Effector memory CD4-positive, alpha-beta T cell (primary cell): ENCODE results near the gene PROZ.
"Not testable (repeated sequence)": the region's sequence is repeated elsewhere in the genome, so short reads cannot be mapped to it uniquely, and the experiment has no call there.

Source experiments
- DNase-seq, 3 donors: peaks; one replicate each; pipeline ENCODE4 v3.0.0-alpha.2; 2020
- H3K27ac ChIP-seq: 2 replicates; pipeline ENCODE4 v1.7.0; 2013; ENCODE audit warnings: mild to moderate bottlenecking, low read length, moderate library complexity; ENCODE audit not compliant: insufficient read depth, poor library complexity, severe bottlenecking
- H3K27me3 ChIP-seq: replicated peaks from 2 replicates; pipeline ENCODE4 v1.7.0; 2013; ENCODE audit warnings: mild to moderate bottlenecking, low read length; ENCODE audit not compliant: insufficient read depth, control insufficient read depth, poor library complexity, severe bottlenecking
- H3K36me3 ChIP-seq: 2 replicates; pipeline ENCODE4 v1.7.0; 2013; ENCODE audit warnings: mild to moderate bottlenecking, low read length, moderate library complexity; ENCODE audit not compliant: control insufficient read depth, insufficient read depth
- H3K4me1 ChIP-seq: 2 replicates; pipeline ENCODE4 v1.7.0; 2013; ENCODE audit warnings: low read length, mild to moderate bottlenecking; ENCODE audit not compliant: control insufficient read depth, insufficient read depth, poor library complexity, severe bottlenecking
- H3K4me3 ChIP-seq: 2 replicates; pipeline ENCODE4 v1.7.0; 2013; ENCODE audit warnings: low read length, low read depth, mild to moderate bottlenecking; ENCODE audit not compliant: insufficient read depth, poor library complexity, severe bottlenecking
- H3K9me3 ChIP-seq: 2 replicates; pipeline ENCODE4 v1.7.0; 2013; ENCODE audit warnings: mild to moderate bottlenecking, low read length, moderate library complexity; ENCODE audit not compliant: control insufficient read depth
- total RNA-seq, 3 donors: gene quantifications; one replicate each; lab custom pipeline; 2026; lab: John Stamatoyannopoulos, UW

PROZ gene, protein sequence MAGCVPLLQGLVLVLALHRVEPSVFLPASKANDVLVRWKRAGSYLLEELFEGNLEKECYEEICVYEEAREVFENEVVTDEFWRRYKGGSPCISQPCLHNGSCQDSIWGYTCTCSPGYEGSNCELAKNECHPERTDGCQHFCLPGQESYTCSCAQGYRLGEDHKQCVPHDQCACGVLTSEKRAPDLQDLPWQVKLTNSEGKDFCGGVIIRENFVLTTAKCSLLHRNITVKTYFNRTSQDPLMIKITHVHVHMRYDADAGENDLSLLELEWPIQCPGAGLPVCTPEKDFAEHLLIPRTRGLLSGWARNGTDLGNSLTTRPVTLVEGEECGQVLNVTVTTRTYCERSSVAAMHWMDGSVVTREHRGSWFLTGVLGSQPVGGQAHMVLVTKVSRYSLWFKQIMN
- 0 reads per million in 3 donors for total RNA-seq

GRCh38 chr13:113157929-113158747, at the start of gene PROZ:
PROZ (plus strand) TSS chr13:113158648; CDS start chr13:113158661, 13 bp downstream.
- Histone ChIP-seq H3K27ac (no peak within 1 kb of the TSS), H3K36me3 (no peaks in the 10 kb centered on the region), H3K9me3 (no peaks in the 10 kb centered on the region), H3K27me3 (no peaks in the 10 kb centered on the region), H3K4me3 (no peak within 1 kb of the TSS), H3K4me1 (peaks cover 19% of the 10 kb centered on the region)
- no peak for DNase-seq

DNA sequence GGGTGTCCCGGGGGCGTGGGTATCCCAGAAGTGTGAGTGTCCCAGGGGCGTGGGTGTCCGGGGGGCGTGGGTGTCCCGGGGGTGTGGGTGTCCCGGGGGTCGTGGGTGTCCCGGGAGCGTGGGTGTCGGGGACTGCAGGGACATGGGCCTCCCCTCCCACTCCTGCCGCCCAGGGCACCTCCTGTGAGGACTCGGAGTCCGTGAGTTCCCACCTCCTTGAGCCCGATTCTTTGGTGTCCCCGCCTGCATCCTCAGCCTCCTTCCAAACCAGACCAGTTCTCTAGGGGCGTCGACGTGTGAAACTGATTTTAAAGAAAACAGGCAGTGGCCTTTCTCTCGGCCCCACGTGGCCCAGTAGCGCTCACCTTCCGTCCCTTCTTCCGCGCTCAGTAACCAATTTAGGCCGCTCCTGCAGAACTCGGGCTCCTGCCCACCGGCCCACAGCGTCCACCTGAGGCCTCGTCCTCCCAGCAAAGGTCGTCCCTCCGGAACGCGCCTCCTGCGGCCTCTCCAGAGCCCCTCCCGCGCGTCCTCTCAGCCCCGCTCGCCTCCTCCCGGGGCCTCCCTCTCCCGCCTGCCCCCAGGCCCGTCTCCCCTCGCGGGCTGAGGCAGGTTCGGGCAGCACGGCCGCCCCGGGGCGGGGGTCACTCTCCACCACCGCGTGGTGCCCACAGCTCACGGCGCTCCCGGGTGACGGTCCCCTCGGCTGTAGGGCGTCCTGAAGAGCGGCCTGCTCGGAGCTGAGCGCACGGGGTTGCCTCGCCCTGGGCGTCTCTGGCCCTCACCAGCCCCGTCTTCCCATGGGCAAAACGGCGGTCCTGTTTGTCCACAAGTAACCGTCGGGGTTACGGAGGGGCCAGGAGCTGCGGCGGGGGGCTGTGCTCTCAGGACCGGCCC, 49.0 kb upstream of the PROZ start:
- H3K27ac ChIP-seq = no peak overlapping the region
- peak overlapping the region; percentile 68 for H3K4me3 ChIP-seq
- peaks cover 10% of the 10 kb centered on the region for H3K27me3 ChIP-seq
- H3K4me1 ChIP-seq = peaks cover 12% of the 10 kb centered on the region
- H3K36me3 ChIP-seq = no peaks in the 10 kb centered on the region
- DNase-seq = no peak
- H3K9me3 ChIP-seq = no peaks in the 10 kb centered on the region

GRCh38 chr13:113110048-113110851, 48.2 kb upstream of the PROZ start:
- Histone ChIP-seq H3K4me1 (peaks cover 12% of the 10 kb centered on the region), H3K36me3 (no peaks in the 10 kb centered on the region), H3K27ac (no peak overlapping the region), H3K4me3 (peak overlapping the region; percentile 68), H3K9me3 (no peaks in the 10 kb centered on the region), H3K27me3 (peaks cover 10% of the 10 kb centered on the region)
- no peak for DNase-seq

GRCh38 chr13:113110852-113111315, 47.6 kb upstream of the PROZ start:
- Histone ChIP-seq H3K36me3 (no peaks in the 10 kb centered on the region), H3K4me1 (peaks cover 12% of the 10 kb centered on the region), H3K27me3 (peaks cover 10% of the 10 kb centered on the region), H3K27ac (no peak overlapping the region), H3K9me3 (no peaks in the 10 kb centered on the region), H3K4me3 (peak overlapping the region; percentile 68)
- DNase-seq = no peak

DNA sequence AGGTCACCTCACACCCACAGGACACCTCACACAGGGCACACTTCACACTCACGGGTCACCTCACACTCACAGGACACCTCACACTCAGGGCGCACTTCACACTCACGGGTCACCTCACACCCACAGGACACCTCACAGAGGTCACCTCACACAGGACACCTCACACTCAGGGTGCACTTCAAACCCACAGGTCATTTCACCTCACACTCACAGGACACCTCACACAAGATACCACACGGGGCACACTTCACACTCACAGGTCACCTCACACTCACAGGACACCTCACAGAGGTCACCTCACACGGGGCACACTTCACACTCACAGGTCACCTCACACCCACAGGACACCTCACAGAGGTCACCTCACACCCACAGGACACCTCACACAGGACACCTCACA, 46.6 kb upstream of the PROZ start:
- not testable (repeated sequence) for H3K4me3 ChIP-seq, H3K9me3 ChIP-seq, H3K36me3 ChIP-seq, H3K27ac ChIP-seq, DNase-seq
- Histone ChIP-seq H3K4me1 (peaks cover 12% of the 10 kb centered on the region), H3K27me3 (peaks cover 10% of the 10 kb centered on the region)

DNA sequence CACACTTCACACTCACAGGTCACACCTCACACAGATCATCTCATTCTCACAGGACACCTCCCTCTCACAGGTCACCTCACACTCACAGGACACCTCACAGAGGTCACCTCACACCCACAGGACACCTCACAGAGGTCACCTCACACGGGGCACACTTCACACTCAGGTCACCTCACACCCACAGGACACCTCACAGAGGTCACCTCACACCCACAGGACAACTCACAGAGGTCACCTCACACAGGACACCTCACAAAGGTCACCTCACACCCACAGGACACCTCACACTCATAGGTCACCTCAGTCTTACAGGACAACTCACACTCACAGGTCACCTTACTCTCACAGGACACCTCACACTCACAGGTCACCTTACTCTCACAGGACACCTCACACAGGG, 46.0 kb upstream of the PROZ start:
- H3K27ac ChIP-seq, H3K36me3 ChIP-seq, H3K9me3 ChIP-seq, H3K4me3 ChIP-seq, DNase-seq: not testable (repeated sequence)
- Histone ChIP-seq H3K4me1 (peaks cover 12% of the 10 kb centered on the region), H3K27me3 (peaks cover 10% of the 10 kb centered on the region)

DNA sequence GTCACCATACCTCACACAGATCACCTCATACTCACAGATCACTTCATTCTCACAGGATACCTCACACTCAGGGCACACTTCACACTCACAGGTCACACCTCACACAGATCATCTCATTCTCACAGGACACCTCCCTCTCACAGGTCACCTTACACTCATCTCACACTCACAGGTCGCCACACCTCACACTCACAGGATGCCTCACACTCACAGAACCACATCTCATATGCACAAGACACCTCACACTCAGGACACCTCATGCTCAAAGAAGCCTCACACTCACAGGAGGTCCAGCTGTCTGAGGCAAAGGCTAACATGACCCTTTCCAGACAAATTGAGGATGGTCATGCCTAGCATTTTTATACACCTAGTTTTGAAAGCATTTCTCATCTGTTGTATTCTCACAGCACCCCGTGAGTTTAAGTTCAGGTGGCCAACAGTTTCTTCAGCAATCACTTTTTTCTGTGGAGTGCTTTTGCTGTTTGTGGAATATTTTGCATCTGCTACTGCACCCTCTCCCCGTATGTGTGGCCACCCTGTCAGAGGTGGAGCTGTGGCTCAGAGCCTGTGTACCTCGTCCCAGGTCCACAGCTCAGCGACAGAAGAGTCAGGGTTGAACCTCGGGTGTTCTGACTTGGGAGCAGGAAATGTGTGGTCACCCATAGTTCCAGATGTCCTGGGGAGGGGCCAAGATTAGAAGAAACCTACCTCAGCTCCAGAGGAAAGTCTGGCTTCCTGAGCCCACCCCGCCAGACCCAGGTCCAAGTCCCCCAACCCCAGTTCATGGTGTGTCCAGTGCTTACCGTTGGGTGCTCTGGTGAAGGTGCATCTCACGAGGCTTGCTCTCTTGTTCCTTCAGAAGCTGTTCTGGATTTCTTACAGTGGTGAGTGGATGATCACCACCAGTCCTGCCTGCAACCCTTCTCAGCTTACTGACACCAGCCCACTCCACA, 45.3 kb upstream of the PROZ start:
- H3K9me3 ChIP-seq = no peaks in the 10 kb centered on the region
- no peak overlapping the region for H3K27ac ChIP-seq
- H3K27me3 ChIP-seq = peaks cover 10% of the 10 kb centered on the region
- H3K4me3 ChIP-seq = no peak overlapping the region
- no peak for DNase-seq
- H3K4me1 ChIP-seq = peaks cover 12% of the 10 kb centered on the region
- H3K36me3 ChIP-seq = no peaks in the 10 kb centered on the region

DNA sequence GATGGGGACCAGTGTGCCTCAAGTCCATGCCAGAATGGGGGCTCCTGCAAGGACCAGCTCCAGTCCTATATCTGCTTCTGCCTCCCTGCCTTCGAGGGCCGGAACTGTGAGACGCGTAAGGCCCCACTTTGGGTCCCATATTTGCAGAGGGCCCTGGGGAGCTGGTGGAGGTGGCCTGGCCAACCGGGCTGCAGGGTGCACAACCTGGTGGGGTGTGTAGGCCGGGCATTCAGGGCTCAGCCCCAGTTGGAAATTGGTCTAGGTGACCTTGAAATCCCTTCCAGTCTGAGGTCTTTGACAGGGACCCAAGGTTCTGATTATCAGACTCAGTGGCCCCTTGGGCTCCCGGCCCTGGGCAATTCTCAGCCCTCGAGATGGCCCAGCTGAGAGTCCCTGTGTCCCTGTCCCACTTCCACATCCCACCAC, 44.6 kb upstream of the PROZ start:
- no peaks in the 10 kb centered on the region for H3K36me3 ChIP-seq
- peaks cover 12% of the 10 kb centered on the region for H3K4me1 ChIP-seq
- H3K9me3 ChIP-seq = no peaks in the 10 kb centered on the region
- H3K27me3 ChIP-seq = peaks cover 10% of the 10 kb centered on the region
- no peak overlapping the region for H3K27ac ChIP-seq
- H3K4me3 ChIP-seq = no peak overlapping the region
- DNase-seq = no peak
